Measurements from ENCODE around the gene AQP3.

- no peak for TF ChIP-seq CTCF (IDR thresholded peaks at IDR 0.05)
- TF ChIP-seq ZFX (IDR thresholded peaks at IDR 0.05; ENCODE audit: borderline replicate concordance), result no peak
Observed at GRCh38 chr9:33472171-33472880, 24.9 kb upstream of the AQP3 start.

Measured in 22Rv1 (cell line).